Stimulated activated naive CD4-positive, alpha-beta T cell treated with Interleukin-2 at 50 U/mL for 16 hours (primary cell): ENCODE data around the gene MAGEF1.

Experiments
- DNase-seq: peaks from one replicate; lab custom pipeline; 2025; lab: John Stamatoyannopoulos, UW

The MAGEF1 gene

DNA sequence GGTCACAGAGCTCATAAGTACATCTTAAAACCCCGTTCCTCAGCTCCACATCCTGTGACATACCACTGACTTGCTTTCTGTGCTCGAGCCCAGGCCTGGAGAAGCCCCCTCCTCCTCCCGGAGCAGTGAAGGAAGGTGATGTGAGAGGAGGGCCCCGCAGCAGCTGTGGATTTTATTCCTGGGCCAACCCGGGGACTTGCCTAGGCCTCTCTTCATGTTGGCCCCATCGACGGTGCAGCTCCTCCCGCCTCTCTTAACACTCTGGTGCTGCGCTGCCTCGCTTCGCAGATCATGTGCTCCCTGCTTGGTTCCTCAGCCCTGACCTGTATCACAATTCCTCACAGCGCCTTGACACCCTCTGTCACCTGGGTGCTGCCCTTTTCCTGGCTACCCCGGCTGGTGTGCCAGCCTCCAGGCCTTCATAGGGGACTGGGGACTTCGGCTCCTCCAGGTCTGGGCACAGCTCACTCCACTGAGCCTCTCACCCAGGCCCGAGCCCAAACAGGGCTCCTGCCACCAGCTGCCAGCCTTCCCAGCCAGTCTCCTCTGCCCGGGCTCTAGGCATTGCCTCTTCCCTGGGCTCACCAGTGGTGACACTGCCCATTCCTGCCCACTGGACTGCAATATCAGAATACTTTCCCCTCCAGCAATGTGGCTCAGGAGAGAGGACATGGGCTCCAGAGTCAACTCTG, 21.5 kb downstream of the MAGEF1 start:
- no peak for DNase-seq

DNA sequence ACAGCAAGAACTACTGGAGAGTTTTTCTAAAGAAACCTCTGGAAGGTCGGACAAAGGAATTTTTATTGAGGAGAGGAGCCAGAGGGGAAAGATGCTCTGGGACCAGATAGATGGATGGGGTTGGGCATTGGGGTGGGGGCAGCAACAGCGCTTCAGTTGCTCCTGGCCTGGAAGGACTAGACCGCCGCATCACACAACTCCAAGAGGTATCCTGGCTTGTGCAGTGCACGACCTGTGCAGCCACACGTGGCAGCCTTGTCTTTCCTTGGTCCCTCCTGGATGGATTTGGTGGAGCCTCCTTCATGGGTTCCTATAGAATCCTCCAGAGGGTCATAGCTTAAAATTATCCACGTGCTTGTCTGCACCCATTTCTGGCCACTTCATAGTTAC, 23.0 kb downstream of the MAGEF1 start:
- DNase-seq: no peak

DNA sequence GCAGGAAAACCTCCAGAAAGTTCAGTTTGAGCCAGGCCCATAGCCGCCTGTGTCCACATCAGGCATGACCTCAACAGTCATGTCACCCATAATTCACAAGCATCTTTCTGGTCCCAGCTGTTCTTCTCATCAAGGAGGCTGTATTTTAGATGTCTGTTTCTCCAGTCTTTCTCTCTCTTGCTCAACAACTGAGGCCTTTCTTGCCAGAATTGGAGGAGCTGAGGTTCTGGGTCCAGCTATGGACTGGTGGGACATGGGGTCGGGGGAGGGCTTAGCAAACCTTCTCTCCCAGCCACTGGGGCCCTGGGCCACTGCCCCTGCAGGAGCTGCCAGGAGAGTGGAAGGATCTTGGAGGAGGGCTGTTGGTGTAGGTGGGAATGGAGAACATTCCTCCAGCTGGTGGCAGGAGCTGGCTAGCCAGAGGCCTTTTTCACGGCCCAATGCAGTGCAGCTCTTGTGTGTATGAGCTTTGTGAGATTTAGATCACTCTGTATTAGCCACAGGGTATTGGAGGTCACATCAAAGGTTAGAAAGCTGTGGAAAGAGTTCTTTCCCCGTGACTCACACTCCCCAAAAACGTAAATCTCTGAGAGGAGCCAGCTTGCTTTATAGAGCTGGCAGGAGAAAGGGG, 23.5 kb downstream of the MAGEF1 start:
- DNase-seq: no peak

DNA sequence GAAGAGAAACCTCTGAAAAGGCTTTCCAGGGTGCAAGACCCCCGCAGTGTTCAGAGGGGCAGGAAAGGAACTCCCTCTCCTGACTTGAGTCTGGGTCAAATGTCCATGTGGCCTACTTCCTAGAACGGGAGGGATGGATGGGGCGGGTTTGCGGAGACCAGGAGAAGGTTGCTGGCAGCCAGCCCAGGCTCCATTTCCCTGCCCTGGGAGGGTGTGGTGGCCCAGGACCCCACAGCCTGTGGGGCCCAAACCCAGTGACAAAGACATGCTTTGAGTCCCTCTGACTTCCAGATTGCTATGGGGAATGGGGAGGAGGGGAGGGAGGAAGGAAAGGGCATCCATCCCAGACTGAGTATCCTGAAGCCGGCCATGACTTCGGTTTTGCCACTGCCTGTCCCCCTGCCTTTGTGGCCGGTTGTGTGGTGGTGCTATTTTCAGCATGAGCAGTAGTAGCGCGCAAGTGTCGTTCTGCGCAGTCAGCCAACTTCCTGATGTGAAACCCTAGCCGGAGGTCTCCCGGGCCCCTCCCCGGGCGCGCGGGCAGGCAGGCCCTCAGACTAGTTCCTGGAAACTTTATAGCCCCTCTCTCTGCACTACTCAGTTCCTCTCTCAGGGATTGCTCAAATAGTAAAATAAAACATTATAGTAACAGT, 24.4 kb downstream of the MAGEF1 start:
- no peak for DNase-seq

DNA sequence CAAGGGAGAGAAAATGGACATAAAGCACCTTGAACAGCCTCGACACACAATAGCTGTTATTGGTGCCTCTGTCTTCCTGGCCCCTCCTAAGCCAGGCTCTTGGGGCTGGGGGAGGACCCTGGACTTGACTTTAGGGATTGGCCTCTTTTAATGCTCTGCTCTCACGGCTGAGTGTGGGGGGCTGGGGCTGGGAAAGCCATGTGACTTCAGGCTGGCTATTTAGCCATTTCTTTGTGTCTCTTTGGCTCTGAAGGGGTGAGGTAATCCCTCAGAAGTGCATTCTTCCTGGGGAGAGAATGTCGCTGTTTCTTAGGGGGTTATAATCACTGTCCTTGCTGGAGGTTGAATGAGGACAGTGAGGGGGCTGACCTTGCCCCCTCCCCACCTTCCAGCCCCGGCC, 26.2 kb downstream of the MAGEF1 start:
- DNase-seq: no peak

DNA sequence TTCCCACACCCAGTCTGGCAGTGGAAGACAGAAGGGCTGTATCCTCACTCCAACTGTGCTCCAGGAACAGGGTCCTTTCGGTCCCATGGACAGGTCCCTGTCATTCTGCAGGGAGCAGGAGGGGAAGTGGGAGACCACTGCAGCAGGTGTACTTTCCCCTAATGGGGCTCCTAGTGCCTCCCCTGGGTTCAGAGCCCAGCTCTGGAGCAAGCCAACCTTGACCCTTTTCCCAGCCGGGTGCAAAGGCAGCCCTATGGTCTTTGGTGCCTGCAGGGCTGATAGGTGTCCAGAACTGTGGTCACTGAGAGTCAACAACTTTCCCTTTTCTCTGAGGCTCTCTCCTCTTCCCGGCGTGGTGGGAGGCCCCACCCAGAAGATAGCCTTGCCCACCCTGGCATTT, 26.8 kb downstream of the MAGEF1 start:
- no peak for DNase-seq

DNA sequence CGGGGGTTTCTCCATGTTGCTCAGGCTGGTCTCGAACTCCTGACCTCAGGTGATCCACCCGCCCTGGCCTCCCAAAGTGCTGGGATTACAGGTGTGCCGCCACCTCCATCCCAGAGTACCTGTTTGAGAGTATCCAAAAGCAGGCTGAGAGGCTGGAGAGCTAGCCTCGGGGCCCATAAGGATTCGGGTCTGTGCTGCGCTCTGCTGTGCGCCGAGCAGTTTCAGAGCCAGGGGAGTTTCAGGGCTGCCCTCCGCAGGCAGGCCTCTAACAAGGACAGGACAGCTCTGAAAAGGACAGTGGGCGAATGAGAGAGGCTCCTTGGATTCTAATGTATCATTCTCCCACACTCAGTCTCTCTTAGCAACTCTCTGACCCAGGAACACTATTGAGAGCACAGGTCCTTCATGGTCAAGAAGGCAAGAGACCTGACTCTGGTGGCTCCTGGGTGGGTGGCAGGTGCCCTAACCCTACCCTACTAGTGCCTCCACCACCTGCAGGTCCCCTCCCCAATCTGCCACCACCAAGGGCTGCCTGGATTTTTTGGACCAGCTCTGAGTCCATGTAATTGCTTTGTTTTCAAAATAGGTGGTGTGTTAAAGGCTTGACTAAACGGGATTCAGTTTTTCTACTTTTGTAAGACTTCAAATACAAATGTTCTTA, 27.8 kb downstream of the MAGEF1 start:
- no peak for DNase-seq

DNA sequence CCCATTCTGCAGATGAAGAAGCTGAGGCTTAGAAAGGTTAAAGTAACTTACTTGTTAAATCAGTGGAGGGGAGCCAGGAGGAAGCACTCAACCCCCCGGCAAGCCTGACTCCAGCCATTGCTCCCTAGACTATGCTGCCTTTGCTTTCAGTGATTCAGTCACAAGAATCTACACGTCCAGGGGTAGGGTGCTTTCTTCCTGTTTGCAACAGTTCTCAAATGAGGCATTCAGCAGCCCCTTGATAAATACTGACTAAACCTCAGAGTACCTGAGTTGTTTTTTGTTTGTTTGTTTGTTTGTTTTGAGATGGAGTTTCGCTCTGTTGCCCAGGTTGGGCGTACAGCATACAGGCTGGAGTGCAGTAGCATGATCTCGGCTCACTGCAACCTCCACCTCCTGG, 28.6 kb downstream of the MAGEF1 start:
- DNase-seq: no peak

DNA sequence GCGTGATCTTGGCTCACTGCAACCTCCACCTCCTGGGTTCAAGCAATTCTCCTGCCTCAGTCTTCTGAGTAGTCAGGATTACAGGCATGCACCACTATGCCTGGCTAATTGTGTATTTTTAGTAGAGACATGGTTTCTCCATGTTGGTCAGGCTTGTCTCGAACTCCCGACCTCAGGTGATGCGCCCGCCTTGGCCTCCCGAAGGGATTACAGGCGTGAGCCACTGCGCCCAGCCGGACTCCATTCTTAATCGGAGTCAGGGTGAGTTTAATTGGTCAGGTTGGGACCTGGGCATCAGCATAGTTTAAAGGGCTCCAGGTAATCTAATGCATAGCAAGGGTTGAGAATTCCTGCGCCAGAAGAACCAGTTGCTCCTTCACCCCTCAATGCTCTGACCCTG, 29.2 kb downstream of the MAGEF1 start:
- DNase-seq: no peak

DNA sequence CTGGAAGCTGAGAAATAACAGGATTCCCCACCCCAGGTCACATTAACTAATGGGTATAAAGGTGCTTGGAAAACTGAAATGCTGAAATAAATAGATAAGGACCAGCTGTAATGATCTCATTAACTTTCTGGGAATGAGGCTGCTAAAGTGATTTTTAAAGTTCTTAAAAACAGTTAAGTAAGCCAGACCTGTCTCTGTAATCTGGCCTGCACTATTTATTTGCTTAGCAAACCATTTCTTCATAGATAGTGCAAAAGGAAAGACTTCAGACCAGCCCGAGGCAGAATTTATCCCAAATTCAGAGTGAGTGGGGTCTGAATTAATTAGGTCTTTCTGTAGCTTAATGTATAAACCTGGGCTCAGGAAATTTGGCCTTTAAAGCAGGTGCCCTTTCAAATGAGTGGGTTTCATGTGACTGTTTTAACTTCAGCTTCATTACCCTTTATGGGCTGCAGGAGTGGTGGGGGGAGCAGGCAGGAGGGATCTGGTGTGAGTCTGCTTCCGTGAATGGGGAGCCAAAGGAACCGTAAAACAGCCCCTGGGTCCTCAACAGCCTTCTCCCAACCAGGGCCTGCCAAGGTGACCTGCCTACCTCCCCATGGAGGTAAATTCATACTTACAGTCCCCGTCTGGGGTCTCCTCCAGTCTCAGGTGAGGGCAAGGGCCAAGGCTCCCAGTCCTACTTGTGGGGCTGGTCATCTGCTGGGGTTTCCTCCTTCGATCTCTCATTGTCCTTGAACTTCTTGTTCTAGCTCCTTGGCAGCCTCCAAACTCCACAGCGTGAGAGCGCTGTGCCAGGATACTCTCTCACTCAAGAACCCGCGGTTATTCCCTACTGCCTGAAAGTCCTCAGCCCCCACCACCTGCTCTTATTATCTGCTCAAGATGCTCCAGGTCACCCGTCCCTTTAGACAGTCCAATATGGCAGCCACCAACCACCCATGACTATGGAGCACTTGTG, 31.2 kb downstream of the MAGEF1 start:
- no peak for DNase-seq

DNA sequence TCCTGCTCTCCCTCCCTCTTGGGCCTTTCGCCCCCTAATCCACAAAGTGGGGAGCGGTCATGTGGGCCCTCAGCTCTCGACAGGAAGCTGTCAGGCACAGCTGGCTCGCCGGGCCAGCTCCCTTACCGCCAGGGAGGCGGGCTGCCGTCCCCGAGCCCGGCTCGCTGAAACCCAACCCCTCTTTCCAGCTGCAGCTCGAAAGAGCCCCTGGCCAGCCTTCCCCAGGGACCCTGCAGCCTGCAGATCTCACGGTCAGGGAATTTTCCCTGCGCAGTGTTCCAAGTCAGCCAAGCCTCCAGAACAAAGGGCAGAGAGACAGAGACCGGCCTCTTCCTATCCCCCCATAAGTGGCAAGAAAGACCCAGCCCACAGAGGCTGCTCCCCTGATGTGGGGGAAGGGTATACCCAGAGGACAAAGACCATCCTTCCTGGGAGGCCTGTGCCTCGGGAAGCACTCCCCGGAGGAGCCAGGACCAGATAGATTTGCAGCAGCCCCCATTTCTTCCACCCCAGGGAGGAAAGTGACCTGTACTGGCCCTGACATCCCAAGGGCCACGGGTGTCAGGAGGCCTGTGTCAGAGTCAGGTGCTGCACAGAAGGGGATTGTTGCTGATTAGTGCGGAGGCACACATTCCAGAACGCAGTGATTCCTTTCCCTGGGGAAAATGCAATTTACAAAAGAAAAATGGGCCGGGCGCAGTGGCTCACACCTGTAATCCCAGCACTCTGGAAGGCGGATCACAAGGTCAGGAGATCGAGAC, 32.6 kb downstream of the MAGEF1 start:
- DNase-seq: no peak

DNA sequence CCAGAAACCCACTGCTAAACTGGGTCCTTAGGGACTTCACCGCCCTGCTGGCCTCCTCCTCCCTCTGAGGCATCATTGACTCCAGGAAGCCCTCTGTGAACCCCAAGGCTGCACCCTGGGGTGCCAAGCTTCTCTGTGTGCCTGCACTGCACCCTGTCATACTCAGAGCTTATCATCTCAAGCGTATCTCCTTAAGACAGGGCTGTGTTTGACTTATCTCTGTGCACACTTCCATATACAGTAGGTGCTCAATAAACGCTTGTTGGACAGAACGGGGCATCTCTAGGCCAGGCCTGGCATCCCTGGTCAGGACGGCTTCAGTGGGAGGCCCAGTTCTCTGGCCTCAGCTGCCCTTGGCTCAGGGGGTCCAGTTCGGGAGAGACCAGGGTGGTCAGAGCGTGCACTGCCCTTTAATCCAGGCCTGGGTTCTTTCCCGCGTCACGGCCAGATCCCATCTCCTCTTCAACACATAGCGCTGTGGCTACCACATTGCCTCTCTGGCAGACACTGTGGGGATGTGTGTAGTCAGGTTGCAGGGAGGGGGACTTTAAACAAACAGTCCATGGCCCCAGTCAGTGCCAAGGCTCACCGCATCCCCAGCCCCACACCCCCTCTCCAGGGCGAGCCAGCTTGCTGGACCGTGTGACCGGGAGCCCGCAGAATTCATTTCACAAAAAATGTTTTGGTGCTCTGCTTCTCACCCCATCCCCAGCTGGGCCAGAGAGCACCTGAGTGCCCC, 33.4 kb downstream of the MAGEF1 start:
- no peak for DNase-seq

DNA sequence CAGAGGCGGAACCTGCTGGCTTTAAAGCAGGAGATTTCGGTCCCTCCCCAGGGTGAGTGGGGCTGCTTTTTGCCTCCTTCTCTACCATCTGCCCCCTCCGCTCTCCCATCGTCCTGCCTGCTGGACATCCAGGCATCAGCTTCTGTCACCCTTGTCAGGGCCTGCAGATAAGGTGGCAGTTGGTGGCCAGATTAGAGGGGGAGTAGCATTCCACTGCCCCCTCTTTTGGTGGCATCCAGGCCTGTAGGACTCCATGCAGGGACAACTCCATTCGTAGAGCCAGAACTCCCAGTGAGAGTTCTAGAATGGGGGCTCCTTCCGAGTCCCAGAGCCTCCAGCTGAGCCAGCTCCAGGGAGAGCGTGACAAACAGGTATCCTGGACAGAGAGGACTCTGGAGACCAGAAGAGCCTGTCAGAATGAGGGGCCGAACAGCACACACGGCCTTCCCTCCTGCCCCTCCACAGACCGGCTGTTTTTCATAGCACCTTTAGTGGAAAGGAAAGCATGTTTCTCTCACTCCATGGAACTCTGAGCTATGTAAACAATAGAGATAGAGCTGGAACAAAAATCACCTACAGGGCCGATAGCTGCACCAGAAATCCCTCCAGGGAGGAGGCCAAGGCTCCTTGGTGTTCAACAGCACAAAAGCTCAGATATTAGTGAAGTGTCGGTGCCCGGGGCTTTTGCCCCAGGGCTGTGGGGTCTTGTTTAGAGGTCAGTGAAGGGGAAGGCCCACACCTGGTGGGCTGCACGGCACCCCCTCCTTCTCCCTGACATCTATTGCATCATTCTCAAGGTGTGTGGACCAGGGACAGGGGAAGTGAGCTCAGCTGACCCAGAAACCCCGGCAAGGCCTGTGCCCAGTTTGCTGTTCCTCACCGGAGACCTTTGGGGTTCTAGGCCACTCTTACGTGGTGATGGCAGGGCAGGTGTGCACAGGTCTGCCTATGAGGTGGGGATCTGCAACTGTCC, 34.2 kb downstream of the MAGEF1 start:
- DNase-seq: no peak

DNA sequence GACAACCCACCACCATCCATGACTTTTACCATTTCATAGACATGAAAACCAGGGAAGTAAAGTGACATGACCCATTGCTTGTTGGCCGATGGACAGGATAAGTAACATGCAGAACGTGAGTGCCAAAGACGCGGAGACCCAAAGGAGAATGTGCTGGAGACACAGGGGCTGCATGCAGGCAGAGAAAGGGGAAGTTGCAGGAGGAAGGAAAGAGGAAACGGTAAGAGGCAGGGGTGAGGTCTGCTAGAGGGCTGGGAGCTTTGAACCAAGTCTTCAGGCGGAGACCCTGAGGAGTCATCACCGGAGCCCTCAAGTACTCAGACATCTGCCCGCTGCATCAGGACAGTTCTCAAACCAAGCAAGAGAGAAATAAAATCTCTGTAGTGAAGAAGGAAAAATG, 34.9 kb downstream of the MAGEF1 start:
- no peak for DNase-seq

DNA sequence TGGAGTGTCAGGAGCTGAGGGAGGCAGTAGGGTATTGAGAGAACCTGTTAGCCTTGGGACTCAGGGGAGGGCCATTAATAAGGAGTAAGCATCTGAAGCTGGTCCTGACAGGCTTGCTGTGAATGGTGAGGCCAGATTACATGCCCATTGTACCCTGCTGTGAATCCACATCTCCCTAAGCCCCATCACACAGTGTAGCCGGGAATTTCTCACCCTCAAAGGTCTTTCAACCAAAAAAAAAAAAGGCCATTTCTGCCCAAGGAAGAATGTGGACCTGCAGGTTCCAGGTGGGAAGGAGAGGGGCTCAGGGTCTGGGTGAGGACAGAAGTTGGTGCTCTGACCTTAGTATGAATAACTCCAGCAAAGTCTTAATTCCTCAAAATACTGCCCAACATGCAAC, 37.2 kb downstream of the MAGEF1 start:
- DNase-seq: no peak

DNA sequence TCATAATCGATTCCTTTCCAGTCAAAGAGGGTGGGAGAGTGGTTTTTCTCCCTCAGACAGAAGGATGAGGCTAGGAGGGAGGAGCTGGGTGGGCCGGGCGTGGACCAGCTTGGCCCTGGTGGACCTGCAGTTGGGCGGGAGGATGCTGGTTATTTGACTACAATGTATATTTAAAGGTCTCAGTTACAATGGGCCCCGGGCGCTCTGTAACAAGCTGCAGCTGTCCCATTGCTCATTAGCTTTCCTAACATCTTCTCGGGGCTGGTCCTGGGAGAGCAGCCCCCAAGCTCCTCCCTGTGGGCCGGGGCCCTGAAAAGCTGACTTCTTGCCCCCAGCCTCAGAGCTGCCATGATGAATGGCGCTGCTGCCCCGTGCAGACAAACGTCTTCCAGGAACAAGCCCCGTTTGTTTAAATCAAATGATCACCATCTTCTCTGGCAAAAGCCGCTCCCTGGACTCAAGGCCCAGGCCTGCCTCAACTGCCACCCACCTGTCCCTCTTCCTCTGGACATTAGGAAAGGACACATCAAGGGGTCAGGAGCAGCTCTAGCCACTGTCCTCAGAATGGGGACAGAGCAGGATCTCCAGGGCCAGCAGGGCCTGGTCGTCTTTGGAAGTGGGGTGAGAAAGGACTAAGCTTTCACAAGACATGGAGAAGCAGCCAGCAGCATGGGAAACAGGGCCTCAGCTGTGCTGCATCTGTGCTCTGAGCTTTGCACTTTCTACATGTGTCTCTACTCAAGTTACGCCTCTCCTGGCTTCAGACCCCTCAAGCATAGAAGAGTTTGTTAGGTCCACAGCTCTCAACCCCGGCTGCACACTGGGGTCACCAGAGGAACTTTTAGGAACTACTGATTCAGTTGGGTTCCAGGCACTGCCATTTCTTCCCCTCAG, 38.6 kb downstream of the MAGEF1 start:
- no peak for DNase-seq

DNA sequence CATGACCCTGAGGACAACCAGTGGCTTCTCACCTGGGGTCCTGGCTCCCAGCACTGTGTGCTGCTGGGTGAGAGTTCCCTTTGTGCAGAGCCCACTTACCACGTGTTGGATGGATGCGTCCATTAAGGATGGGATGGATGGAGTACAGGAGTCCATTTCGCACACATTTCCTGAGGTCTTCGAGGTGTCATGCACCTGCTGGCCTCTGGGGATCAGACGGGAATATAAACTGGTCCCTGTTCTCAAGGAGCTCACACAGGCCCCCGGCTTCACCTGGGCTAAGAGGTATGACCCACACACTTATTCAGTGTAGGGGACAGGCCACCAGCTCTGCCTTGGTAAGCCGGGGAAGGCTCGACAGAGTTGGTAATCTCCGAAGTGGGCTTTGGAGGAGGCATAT, 39.5 kb downstream of the MAGEF1 start:
- no peak for DNase-seq

DNA sequence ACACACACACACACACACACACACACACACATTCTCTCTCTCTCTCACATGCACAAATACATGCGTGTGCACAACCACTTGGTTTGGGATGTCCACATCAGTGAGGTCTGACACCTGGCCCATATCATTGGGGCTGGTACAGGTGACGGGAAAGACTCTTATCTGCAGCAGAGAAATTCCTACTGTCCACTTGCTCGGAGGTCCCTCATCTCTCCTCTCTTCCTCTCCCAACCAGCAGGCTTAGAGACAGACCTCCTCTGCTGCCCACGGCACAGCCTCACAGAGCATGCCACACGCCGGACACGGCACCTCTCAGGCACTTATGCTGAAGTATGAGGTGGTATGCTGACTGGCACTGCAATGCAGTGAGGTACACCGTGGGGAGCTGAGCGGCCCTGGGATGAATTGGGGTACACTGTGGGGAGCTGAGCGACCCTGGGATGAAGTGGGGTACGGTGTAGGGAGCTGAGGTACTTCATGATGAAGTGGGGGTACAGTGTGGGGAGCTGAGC, 41.7 kb downstream of the MAGEF1 start:
- DNase-seq: no peak
